PFSK-1 (cell line): Measurements from ENCODE around the gene MICU1.

Experiments used
- FOXP2 ChIP-seq: optimal IDR thresholded peaks from 2 replicates; pipeline ENCODE3; 2011; ENCODE audit warnings: borderline replicate concordance, control low read depth, inconsistent platforms; ENCODE audit not compliant: insufficient read depth; ENCODE audit errors: extremely low read length, extremely low read depth
- POLR2AphosphoS5 ChIP-seq: IDR thresholded peaks from 2 replicates; pipeline ENCODE4 v1.6.1; 2012; ENCODE audit warnings: low read depth, mild to moderate bottlenecking, control low read depth, low read length, moderate library complexity
- REST ChIP-seq, 2 experiments: IDR thresholded peaks; 2 replicates each; pipeline versions ENCODE4 v1.6.1 to v1.8.0; 2011 to 2012; ENCODE audit warnings: low read depth in 2 of 2, low read length in 2 of 2, control low read depth in 1 of 2, inconsistent platforms in 1 of 2, mild to moderate bottlenecking in 1 of 2, moderate library complexity in 1 of 2; ENCODE audit not compliant: insufficient read depth in 1 of 2
- TAF1 ChIP-seq: IDR thresholded peaks from 2 replicates; pipeline ENCODE4 v1.6.1; 2012; ENCODE audit warnings: low read length, control low read depth, borderline replicate concordance; ENCODE audit not compliant: insufficient read depth

GRCh38 chr10:72340510-72341261, 285.2 kb downstream of the MICU1 start:
- TF ChIP-seq REST (IDR thresholded peaks at IDR 0.05; ENCODE audit: insufficient read depth in 1 of 2, low read depth in 2 of 2, low read length in 2 of 2), result no peak
- TF ChIP-seq POLR2AphosphoS5, result no peak
- TF ChIP-seq TAF1, result no peak
- no peak for TF ChIP-seq FOXP2
